Mesenchymal stem cell (in vitro differentiated cells and primary cell): ENCODE measurements around the gene MRC2. TPM values are rescaled to one million over a fixed set of nuclear protein-coding genes. Genes with fewer than 3 reads are reported as not detected.

ENCODE experiments used
- DNase-seq: peaks from one replicate; pipeline ENCODE4 v3.0.0-alpha.2; 2013
- H2AFZ ChIP-seq: one replicate; pipeline ENCODE4 v1.6.1; 2013; ENCODE audit warnings: low read depth, mild to moderate bottlenecking, control low read depth, inconsistent platforms, low read length, moderate library complexity
- H2AK5ac ChIP-seq: 2 replicates; pipeline ENCODE4 v1.6.1; 2013; ENCODE audit warnings: low read length, moderate library complexity, mild to moderate bottlenecking, inconsistent platforms; ENCODE audit not compliant: severe bottlenecking
- H2BK120ac ChIP-seq: one replicate; pipeline ENCODE4 v1.6.1; 2013; ENCODE audit warnings: low read depth, mild to moderate bottlenecking, inconsistent platforms, low read length, moderate library complexity
- H2BK12ac ChIP-seq, 2 experiments: one replicate each; pipeline ENCODE4 v1.6.1; 2013; ENCODE audit warnings: inconsistent platforms in 2 of 2, low read length in 2 of 2, mild to moderate bottlenecking in 2 of 2, moderate library complexity in 2 of 2, control low read depth in 1 of 2
- H2BK15ac ChIP-seq: one replicate; pipeline ENCODE4 v1.6.1; 2013; ENCODE audit warnings: mild to moderate bottlenecking, low read depth, inconsistent platforms; ENCODE audit not compliant: poor library complexity, severe bottlenecking
- H2BK5ac ChIP-seq: 2 replicates; pipeline ENCODE4 v1.6.1; 2013; ENCODE audit warnings: low read depth, mild to moderate bottlenecking, low read length, control low read depth, inconsistent platforms; ENCODE audit not compliant: poor library complexity, severe bottlenecking
- H3K14ac ChIP-seq, 2 experiments: one replicate each; pipeline ENCODE4 v1.6.1; 2013; ENCODE audit warnings: inconsistent platforms in 2 of 2, low read length in 2 of 2, control low read depth in 1 of 2, mild to moderate bottlenecking in 1 of 2, moderate library complexity in 1 of 2
- H3K18ac ChIP-seq, 2 experiments: one replicate each; pipeline ENCODE4 v1.6.1; 2013; ENCODE audit warnings: inconsistent platforms in 2 of 2, low read length in 2 of 2, control low read depth in 1 of 2, low read depth in 1 of 2, mild to moderate bottlenecking in 1 of 2
- H3K23ac ChIP-seq, 2 experiments: one replicate each; pipeline ENCODE4 v1.6.1; 2013; ENCODE audit warnings: inconsistent platforms in 2 of 2, low read length in 2 of 2, mild to moderate bottlenecking in 2 of 2, moderate library complexity in 2 of 2, control low read depth in 1 of 2
- H3K27ac ChIP-seq: 2 replicates; pipeline ENCODE4 v1.5.1; 2013; ENCODE audit warnings: mild to moderate bottlenecking, moderate library complexity, low read length, control low read depth, inconsistent platforms; ENCODE audit not compliant: poor library complexity, severe bottlenecking
- H3K27me3 ChIP-seq, 2 experiments: 2 replicates each; pipeline versions ENCODE4 v1.6.1 to v1.7.0; 2013; ENCODE audit warnings: low read length in 2 of 2, mild to moderate bottlenecking in 2 of 2, moderate library complexity in 2 of 2, control low read depth in 1 of 2, inconsistent platforms in 1 of 2; ENCODE audit not compliant: control insufficient read depth in 1 of 2, insufficient read depth in 1 of 2
- H3K36me3 ChIP-seq, 2 experiments: 2 replicates each; pipeline versions ENCODE4 v1.6.1 to v1.7.0; 2013; ENCODE audit warnings: low read length in 2 of 2, control low read depth in 1 of 2, inconsistent platforms in 1 of 2, low read depth in 1 of 2, mild to moderate bottlenecking in 1 of 2; ENCODE audit not compliant: insufficient read depth in 2 of 2, control insufficient read depth in 1 of 2
- H3K4ac ChIP-seq, 2 experiments: one replicate each; pipeline ENCODE4 v1.6.1; 2013; ENCODE audit warnings: inconsistent platforms in 2 of 2, low read length in 2 of 2, mild to moderate bottlenecking in 2 of 2, moderate library complexity in 2 of 2, control low read depth in 1 of 2, low read depth in 1 of 2
- H3K4me1 ChIP-seq: 2 replicates; pipeline ENCODE4 v1.6.1; 2013; ENCODE audit warnings: low read depth, low read length, control low read depth; ENCODE audit not compliant: control insufficient read depth, insufficient read depth
- H3K4me2 ChIP-seq: 2 replicates; pipeline ENCODE4 v1.6.1; 2013; ENCODE audit warnings: low read length, mild to moderate bottlenecking, inconsistent platforms; ENCODE audit not compliant: poor library complexity, severe bottlenecking
- H3K4me3 ChIP-seq, 2 experiments: 2 replicates each; pipeline versions ENCODE4 v1.5.1 to v1.7.0; 2013; ENCODE audit warnings: low read length in 2 of 2, mild to moderate bottlenecking in 2 of 2, control low read depth in 1 of 2, low read depth in 1 of 2; ENCODE audit not compliant: insufficient read depth in 1 of 2
- H3K79me1 ChIP-seq: replicated peaks from 2 replicates; pipeline ENCODE4 v1.6.1; 2013; ENCODE audit warnings: mild to moderate bottlenecking, control low read depth, low read length, inconsistent platforms; ENCODE audit not compliant: poor library complexity, severe bottlenecking
- H3K9ac ChIP-seq: 2 replicates; pipeline ENCODE4 v1.7.0; 2013; ENCODE audit warnings: mild to moderate bottlenecking, low read length, moderate library complexity
- H3K9me3 ChIP-seq: 2 replicates; pipeline ENCODE4 v1.7.0; 2013; ENCODE audit warnings: mild to moderate bottlenecking, low read length; ENCODE audit not compliant: control insufficient read depth
- H4K8ac ChIP-seq: one replicate; pipeline ENCODE4 v1.6.1; 2013; ENCODE audit warnings: inconsistent platforms, mild to moderate bottlenecking, low read length, moderate library complexity
- H4K91ac ChIP-seq: one replicate; pipeline ENCODE4 v1.6.1; 2013; ENCODE audit warnings: mild to moderate bottlenecking, low read length, inconsistent platforms
- WGBS: methylation state at CpG from one replicate; pipeline ENCODE4 v1.1.7; 2013; ENCODE audit warnings: mixed read lengths; 5-methylcytosine and 5-hydroxymethylcytosine counted together
- small RNA-seq: library from polyadenylated mRNA; stranded (forward); fragments of <200 nt; extraction: miRNeasy Mini kit (QIAGEN cat#:217004); gene quantifications from one replicate; pipeline ENCODE3, GENCODE V24; 2013; ENCODE audit warnings: low read depth

Gene MRC2

GRCh38 chr17:62741290-62741689 is 113.8 kb downstream of the MRC2 start:
- H3K9ac ChIP-seq, result no peak overlapping the region

More at GRCh38 chr17:62741290-62741689, 113.8 kb downstream of the MRC2 start:
- DNase-seq, result no peak
- H3K4ac ChIP-seq, result no peak overlapping the region
- H3K9me3 ChIP-seq, result no peaks in the 10 kb centered on the region
- WGBS, result 98% methylated on average over 2 of the region's 4 CpGs
- no peak overlapping the region for H3K23ac ChIP-seq
- H2BK12ac ChIP-seq, result no peak overlapping the region
- no peak overlapping the region for H2BK15ac ChIP-seq
- no peak overlapping the region for H3K14ac ChIP-seq
- no peak overlapping the region for H3K18ac ChIP-seq
- H2AK5ac ChIP-seq, result no peak overlapping the region
- H2AFZ ChIP-seq, result no peak overlapping the region
- H2BK120ac ChIP-seq, result no peak overlapping the region
- peaks cover 6% of the 10 kb centered on the region for H3K4me1 ChIP-seq
- H2BK5ac ChIP-seq, result no peak overlapping the region
- no peak overlapping the region for H3K27ac ChIP-seq
- no peaks in the 10 kb centered on the region for H3K79me1 ChIP-seq
- peaks cover 0 to 33% of the 10 kb centered on the region in 2 experiments for H3K27me3 ChIP-seq
- H3K4me2 ChIP-seq, result no peak overlapping the region
- no peaks in the 10 kb centered on the region for H3K36me3 ChIP-seq
- no peak overlapping the region for H3K4me3 ChIP-seq
- H4K91ac ChIP-seq, result no peak overlapping the region
- H4K8ac ChIP-seq, result no peak overlapping the region

Small RNAs within 50 kb of the gene (small RNA-seq; reads per million reads assigned to genes)
- gene RF00019, result not detected
- gene RNU6-446P, result not detected
